ENCODE data around the gene MCC.

- TF ChIP-seq BHLHE40 (IDR thresholded peaks at IDR 0.05; ENCODE audit: low read depth, low read length) = no peak
- no peak for TF ChIP-seq REST (IDR thresholded peaks at IDR 0.05)
Observed at GRCh38 chr5:113193311-113193978, 294.8 kb downstream of the MCC start.

All from A549 (cell line).